ENCODE results near the gene TENM3.

TENM3 gene

GRCh38 chr4:182532441-182532840 is 289.2 kb downstream of the TENM3 start:
- no peak for DNase-seq

GRCh38 chr4:182533964-182534363 is 290.8 kb downstream of the TENM3 start:
- no peak for DNase-seq

- no peak for DNase-seq
These were observed 293.1 kb downstream of the TENM3 start for GRCh38 chr4:182536221-182536811.

- no peak for DNase-seq
These were observed 294.0 kb downstream of the TENM3 start for GRCh38 chr4:182537031-182537795.

GRCh38 chr4:182538031-182538430 is 294.8 kb downstream of the TENM3 start:
- no peak for DNase-seq

GRCh38 chr4:182540496-182540895 is 297.3 kb downstream of the TENM3 start:
- no peak for DNase-seq

GRCh38 chr4:182547435-182547834 is 304.2 kb downstream of the TENM3 start:
- DNase-seq, result no peak

- no peak for DNase-seq
These were observed 305.0 kb downstream of the TENM3 start for GRCh38 chr4:182548156-182548555.

GRCh38 chr4:182549356-182549755 is 306.2 kb downstream of the TENM3 start:
- DNase-seq, result no peak

GRCh38 chr4:182552948-182553347 is 309.7 kb downstream of the TENM3 start:
- no peak for DNase-seq

GRCh38 chr4:182553653-182554052 is 310.5 kb downstream of the TENM3 start:
- no peak for DNase-seq

GRCh38 chr4:182554736-182555135 is 311.5 kb downstream of the TENM3 start:
- no peak for DNase-seq

GRCh38 chr4:182555997-182556418 is 312.8 kb downstream of the TENM3 start:
- no peak for DNase-seq

- DNase-seq, result no peak
These were observed 313.4 kb downstream of the TENM3 start for GRCh38 chr4:182556580-182556979.

GRCh38 chr4:182560358-182560757 is 317.2 kb downstream of the TENM3 start:
- no peak for DNase-seq

GRCh38 chr4:182562350-182562749 is 319.1 kb downstream of the TENM3 start:
- DNase-seq, result no peak

- DNase-seq, result no peak
These were observed 321.6 kb downstream of the TENM3 start for GRCh38 chr4:182564724-182565369.

- DNase-seq, result no peak
These were observed 323.9 kb downstream of the TENM3 start for GRCh38 chr4:182567119-182567518.

- DNase-seq, result no peak
These were observed 326.4 kb downstream of the TENM3 start for GRCh38 chr4:182569561-182569960.

GRCh38 chr4:182574706-182575105 is 331.5 kb downstream of the TENM3 start:
- DNase-seq, result no peak

- DNase-seq, result no peak
These were observed 332.0 kb downstream of the TENM3 start for GRCh38 chr4:182575225-182575624.

- no peak for DNase-seq
These were observed 333.5 kb downstream of the TENM3 start for GRCh38 chr4:182576601-182577289.

- no peak for DNase-seq
These were observed 334.2 kb downstream of the TENM3 start for GRCh38 chr4:182577411-182577810.

- no peak for DNase-seq
These were observed 335.2 kb downstream of the TENM3 start for GRCh38 chr4:182578402-182578801.
